HG02852 (cell line): ENCODE measurements around the gene COL4A2.

ENCODE experiments used
- ATAC-seq: cut with Tn5 transposase; IDR thresholded peaks from one replicate; pipeline ENCODE4 v1.9.1; 2021; ENCODE audit warnings: mild to moderate bottlenecking, moderate library complexity; ENCODE audit not compliant: unreplicated experiment

Gene COL4A2

DNA sequence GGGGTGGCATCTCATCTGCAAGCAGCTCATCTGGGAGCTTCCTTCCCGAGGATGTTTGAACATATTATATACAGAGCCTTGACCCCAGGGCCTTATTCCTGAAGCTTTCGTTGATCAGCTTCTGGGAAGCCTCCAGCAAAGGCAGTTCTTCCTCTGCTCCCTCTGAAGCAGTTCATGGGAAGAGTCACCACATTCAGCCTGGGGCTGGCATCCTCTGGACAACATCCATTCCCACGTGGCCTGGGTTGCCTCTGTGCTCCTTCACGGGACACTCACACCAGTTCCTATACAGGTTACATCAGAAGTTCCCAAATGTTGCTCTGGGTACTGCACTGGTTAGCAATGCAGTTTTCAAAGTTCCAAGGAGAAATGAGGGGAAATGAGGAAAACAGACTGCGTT is 29.6 kb downstream of the COL4A2 start:
- ATAC-seq = no peak

GRCh38 chr13:110337247-110337646 is 30.2 kb downstream of the COL4A2 start:
- ATAC-seq = no peak

DNA sequence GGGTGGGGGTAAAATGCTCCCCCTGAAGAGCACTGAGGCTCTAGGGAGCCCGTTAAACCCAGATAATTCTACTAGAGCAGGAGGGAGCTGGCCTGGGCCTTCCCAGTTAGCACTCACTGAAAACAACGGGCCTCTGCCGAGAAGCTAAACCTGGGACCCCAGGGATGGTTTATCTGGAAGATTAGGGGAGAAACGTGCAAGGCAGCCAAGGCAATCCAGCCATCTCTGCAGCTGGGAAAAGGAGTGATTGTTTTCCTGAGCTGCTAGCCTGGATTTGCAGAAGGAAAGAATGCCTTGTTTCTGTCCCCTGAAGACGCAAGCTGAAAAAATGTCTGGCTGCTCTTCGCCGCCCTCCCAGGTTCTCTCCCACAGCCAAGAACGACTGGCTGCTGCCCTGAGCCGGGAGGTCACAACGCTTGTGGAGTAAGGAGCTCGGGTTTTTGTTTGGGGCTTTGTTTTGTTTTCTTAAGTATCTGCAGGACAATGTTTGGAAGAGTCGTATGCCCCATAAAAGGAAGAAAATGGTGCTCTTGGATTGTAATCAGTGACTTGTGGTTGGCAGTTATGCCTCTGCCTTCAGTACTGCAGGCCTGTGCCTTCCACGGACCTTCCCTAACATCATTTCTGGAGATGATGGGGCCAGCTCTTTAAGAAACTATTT is 31.5 kb downstream of the COL4A2 start:
- ATAC-seq = no peak

GRCh38 chr13:110339263-110339662 is 32.2 kb downstream of the COL4A2 start:
- ATAC-seq = no peak

DNA sequence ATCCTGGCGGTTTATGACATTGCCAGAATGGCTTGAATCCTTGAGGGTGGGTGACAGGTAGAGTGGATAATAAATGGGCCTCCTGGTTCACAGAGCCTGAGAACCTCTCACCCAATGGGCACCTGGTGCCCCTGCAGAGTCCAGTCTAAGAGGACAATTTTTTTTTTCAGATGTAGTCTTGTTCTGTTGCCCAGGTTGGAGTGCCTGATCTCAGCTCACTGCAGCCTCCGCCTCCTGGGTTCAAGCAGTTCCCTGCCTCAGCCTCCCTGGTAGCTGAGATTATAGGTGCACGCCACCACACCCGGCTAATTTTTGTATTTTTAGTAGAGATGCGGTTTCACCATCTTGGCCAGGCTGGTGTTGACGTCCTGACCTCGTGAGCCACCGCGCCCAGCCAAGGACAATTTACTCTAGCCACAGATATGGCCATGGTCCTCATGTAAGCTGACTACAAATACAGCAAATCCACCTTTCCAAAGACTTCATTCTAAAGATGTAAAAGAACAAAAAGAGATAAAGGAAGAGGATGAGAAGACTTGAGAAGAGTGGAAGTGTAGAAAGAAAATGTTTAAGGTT is 33.0 kb downstream of the COL4A2 start:
- ATAC-seq = no peak

- peak; percentile 62 for ATAC-seq
Measured at GRCh38 chr13:110340812-110341444, 33.8 kb downstream of the COL4A2 start.

GRCh38 chr13:110341445-110342244 is 34.6 kb downstream of the COL4A2 start:
- ATAC-seq = peak; percentile 42

- no peak for ATAC-seq
Measured at GRCh38 chr13:110342474-110342873, 35.4 kb downstream of the COL4A2 start.

GRCh38 chr13:110343241-110343865 is 36.3 kb downstream of the COL4A2 start:
- no peak for ATAC-seq

GRCh38 chr13:110344320-110344719 is 37.2 kb downstream of the COL4A2 start:
- no peak for ATAC-seq

GRCh38 chr13:110345266-110345665 is 38.2 kb downstream of the COL4A2 start:
- ATAC-seq = no peak

DNA sequence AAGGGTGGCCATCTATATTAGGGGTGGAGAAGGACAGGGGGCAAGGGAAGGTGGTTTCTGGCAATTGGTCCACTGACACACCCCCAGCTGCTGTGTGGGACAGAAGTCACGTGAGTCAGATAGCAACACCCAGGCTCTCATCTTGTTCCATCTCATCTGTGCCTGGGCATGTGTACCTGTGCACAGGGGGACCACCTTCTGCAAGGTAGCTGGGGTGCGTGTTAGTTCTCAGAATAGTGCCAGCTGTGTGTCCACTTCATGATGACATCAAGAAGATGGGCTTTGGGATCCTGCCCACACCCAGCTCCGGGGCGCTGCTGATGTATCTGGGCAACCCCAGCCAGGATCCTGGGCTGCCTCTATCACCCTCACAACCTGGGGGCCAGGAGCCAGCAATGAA is 38.6 kb downstream of the COL4A2 start:
- no peak for ATAC-seq

- ATAC-seq = no peak
Measured at GRCh38 chr13:110346661-110347067, 39.6 kb downstream of the COL4A2 start.

DNA sequence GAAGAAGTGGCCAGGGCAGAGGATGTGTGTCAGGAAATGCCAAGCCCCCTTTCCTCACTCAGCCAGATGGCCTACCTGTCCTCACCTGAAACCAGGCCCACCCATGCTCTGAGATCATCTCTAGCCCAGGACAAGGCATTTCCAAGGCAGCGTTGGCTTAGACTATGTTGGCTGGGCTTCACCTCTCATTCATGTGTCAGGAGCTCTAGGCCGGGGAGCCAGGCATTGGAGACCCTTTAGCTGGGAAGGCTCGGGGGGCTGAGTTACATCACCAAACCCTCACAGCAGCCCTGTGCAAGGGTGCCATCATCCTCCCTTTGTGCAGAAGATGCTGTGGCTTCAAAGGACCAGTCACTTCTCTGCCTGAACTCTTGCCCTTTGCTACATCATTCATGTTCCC is 40.0 kb downstream of the COL4A2 start:
- ATAC-seq = no peak

GRCh38 chr13:110347535-110348308 is 40.6 kb downstream of the COL4A2 start:
- no peak for ATAC-seq

DNA sequence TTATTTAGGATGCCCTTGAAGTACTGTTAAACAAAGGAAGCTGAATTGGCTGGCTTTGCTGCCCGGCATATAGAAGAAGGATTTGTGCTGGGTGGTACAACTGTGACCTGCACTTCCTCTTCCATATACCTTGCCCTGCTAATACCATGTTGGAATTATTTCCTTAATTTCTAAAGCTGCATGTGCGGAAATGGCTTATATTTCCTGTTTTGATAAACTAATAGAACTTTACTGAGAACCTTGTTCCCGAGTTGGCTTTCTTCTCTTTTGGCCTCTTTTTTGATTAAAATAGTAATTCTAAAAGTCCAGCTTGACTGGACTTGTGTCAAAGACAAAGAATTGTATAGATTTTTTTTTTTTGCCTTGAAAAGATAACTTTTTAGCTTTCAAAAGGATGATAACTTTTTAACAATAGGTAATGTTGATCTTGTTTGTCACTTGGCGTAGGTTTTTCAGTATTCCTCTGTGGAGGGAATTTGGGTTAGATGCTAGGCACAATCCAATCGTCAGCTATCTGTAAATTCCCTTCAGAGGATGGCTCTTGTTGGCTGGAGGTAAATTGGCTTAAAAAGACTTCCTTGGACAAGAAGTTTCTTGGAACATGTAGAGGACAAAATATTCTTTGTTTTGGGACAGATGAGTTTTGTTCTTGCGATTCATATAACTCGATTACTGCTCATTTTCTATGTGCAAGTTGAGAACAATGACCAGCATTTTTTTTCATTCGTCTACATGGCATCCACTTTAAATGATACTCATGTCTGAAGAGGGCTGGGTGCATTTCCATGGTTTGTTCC is 41.4 kb downstream of the COL4A2 start:
- ATAC-seq = no peak

GRCh38 chr13:110349239-110349638 is 42.2 kb downstream of the COL4A2 start:
- ATAC-seq = no peak

- no peak for ATAC-seq
Measured at GRCh38 chr13:110350049-110350448, 43.0 kb downstream of the COL4A2 start.

GRCh38 chr13:110350509-110350908 is 43.4 kb downstream of the COL4A2 start:
- no peak for ATAC-seq
